WTC11 (cell line): ENCODE data around the gene PRDM15. TPM values are rescaled to one million over a fixed set of nuclear protein-coding genes. Genes with fewer than 3 reads are reported as not detected.

Experiments
- ATAC-seq: fragments of 200-7000 bp; cut with Tn5 transposase; 2 replicates; pipeline ENCODE4 v1.10.0; 2021; ENCODE audit warnings: mild to moderate bottlenecking, moderate library complexity
- CTCF ChIA-PET: fragments of 300-600 bp; sonication (Branson Sonifier 250); formaldehyde crosslinking; loops from one replicate; lab custom pipeline; 2021; ENCODE audit warnings: antibody characterized with exemption; lab: Charles Lee
- POLR2A ChIA-PET: fragments of 350-600 bp; sonication (Branson Sonifier 250); formaldehyde crosslinking; loops from one replicate; lab custom pipeline; 2021; ENCODE audit warnings: antibody characterized with exemption; lab: Charles Lee
- DNase-seq: peaks from one replicate; pipeline ENCODE4 v3.0.0; 2021; ENCODE audit warnings: low spot score
- H3K27ac Mint-ChIP-seq: 2 replicates; pipeline ENCODE4 v1.8.0; 2021; ENCODE audit warnings: mixed read lengths
- H3K27me3 Mint-ChIP-seq: 2 replicates; pipeline ENCODE4 v1.8.0; 2021; ENCODE audit warnings: low read depth, mild to moderate bottlenecking, moderate library complexity, mixed read lengths
- H3K36me3 Mint-ChIP-seq: 2 replicates; pipeline ENCODE4 v1.8.0; 2021; ENCODE audit warnings: mixed read lengths
- H3K4me1 Mint-ChIP-seq: 2 replicates; pipeline ENCODE4 v1.8.0; 2022; ENCODE audit warnings: mixed read lengths
- H3K4me3 Mint-ChIP-seq: 2 replicates; pipeline ENCODE4 v1.8.0; 2021; ENCODE audit warnings: mild to moderate bottlenecking, moderate library complexity, mixed read lengths
- H3K9me3 Mint-ChIP-seq: 2 replicates; pipeline ENCODE4 v1.8.0; 2021; ENCODE audit warnings: mixed read lengths
- AR ChIP-seq: fragments of 250-450 bp; sonication (Bioruptor Pico); IDR thresholded peaks from 2 replicates; pipeline ENCODE4 v1.9.0; 2021; ENCODE audit warnings: mild to moderate bottlenecking
- CREM ChIP-seq: sonication (generic); formaldehyde crosslinking; IDR thresholded peaks from 2 replicates; pipeline ENCODE4 v1.8.1; 2022; ENCODE audit warnings: mild to moderate bottlenecking, missing genetic modification reagents, moderate library complexity
- FOXK1 ChIP-seq: sonication (generic); formaldehyde crosslinking; IDR thresholded peaks from 2 replicates; pipeline ENCODE4 v1.8.0; 2022; ENCODE audit warnings: mild to moderate bottlenecking, moderate library complexity, missing genetic modification reagents
- FOXP1 ChIP-seq: sonication (generic); formaldehyde crosslinking; IDR thresholded peaks from 2 replicates; pipeline ENCODE4 v1.8.0; 2022; ENCODE audit warnings: missing genetic modification reagents, mild to moderate bottlenecking, moderate library complexity, borderline replicate concordance
- GABPB1 ChIP-seq: sonication (generic); formaldehyde crosslinking; IDR thresholded peaks from 2 replicates; pipeline ENCODE4 v1.8.1; 2023; ENCODE audit warnings: mild to moderate bottlenecking, missing genetic modification reagents
- HMGA2 ChIP-seq: fragments of 250-450 bp; sonication (Bioruptor Pico); IDR thresholded peaks from 2 replicates; pipeline ENCODE4 v1.4.0; 2021; ENCODE audit warnings: mild to moderate bottlenecking, moderate library complexity
- NFYB ChIP-seq: sonication (generic); formaldehyde crosslinking; conservative IDR thresholded peaks from 2 replicates; pipeline ENCODE4 v1.8.0; 2022; ENCODE audit warnings: low read depth, missing genetic modification reagents
- OVOL2 ChIP-seq: fragments of 250-450 bp; sonication (Bioruptor Pico); IDR thresholded peaks from 2 replicates; pipeline ENCODE4 v1.9.0; 2021; ENCODE audit warnings: mild to moderate bottlenecking, borderline replicate concordance
- PREB ChIP-seq: sonication (generic); formaldehyde crosslinking; IDR thresholded peaks from 2 replicates; pipeline ENCODE4 v1.8.1; 2022; ENCODE audit warnings: mild to moderate bottlenecking, missing genetic modification reagents, moderate library complexity, borderline replicate concordance
- SMAD3 ChIP-seq: sonication (generic); formaldehyde crosslinking; IDR thresholded peaks from 2 replicates; pipeline ENCODE4 v1.8.0; 2022; ENCODE audit warnings: missing genetic modification reagents, mild to moderate bottlenecking, borderline replicate concordance
- SP1 ChIP-seq: sonication (generic); formaldehyde crosslinking; conservative IDR thresholded peaks from 2 replicates; pipeline ENCODE4 v1.8.1; 2022; ENCODE audit warnings: missing genetic modification reagents
- TEAD1 ChIP-seq: sonication (generic); formaldehyde crosslinking; IDR thresholded peaks from 2 replicates; pipeline ENCODE4 v1.8.0; 2022; ENCODE audit warnings: mild to moderate bottlenecking, missing genetic modification reagents
- ZBTB21 ChIP-seq: sonication (generic); formaldehyde crosslinking; IDR thresholded peaks from 2 replicates; pipeline ENCODE4 v1.8.1; 2023; ENCODE audit warnings: mild to moderate bottlenecking, missing genetic modification reagents, borderline replicate concordance
- ZNF138 ChIP-seq: sonication (generic); formaldehyde crosslinking; conservative IDR thresholded peaks from 2 replicates; pipeline ENCODE4 v1.8.1; 2022; ENCODE audit warnings: mild to moderate bottlenecking, moderate library complexity, missing genetic modification reagents
- ZNF317 ChIP-seq: sonication (generic); formaldehyde crosslinking; IDR thresholded peaks from 2 replicates; pipeline ENCODE4 v1.8.1; 2023; ENCODE audit warnings: low read depth, mild to moderate bottlenecking, moderate library complexity, missing genetic modification reagents, borderline replicate concordance
- ZNF425 ChIP-seq: fragments of 250-450 bp; sonication (Bioruptor Pico); conservative IDR thresholded peaks from 2 replicates; pipeline ENCODE4 v1.9.0; 2021; ENCODE audit warnings: mild to moderate bottlenecking
- total RNA-seq: library from RNA; stranded (reverse); gene quantifications from 3 replicates; pipeline ENCODE4 v1.2.3, GENCODE V29; 2021
- TF ChIP-seq, protein P1 (sequence below): sonication (generic); formaldehyde crosslinking; IDR thresholded peaks from 2 replicates; pipeline ENCODE4 v1.8.0; 2022; ENCODE audit warnings: mild to moderate bottlenecking, missing genetic modification reagents
- TF ChIP-seq, protein P2 (sequence below): sonication (generic); formaldehyde crosslinking; IDR thresholded peaks from 2 replicates; pipeline ENCODE4 v1.8.0; 2023; ENCODE audit warnings: missing genetic modification reagents, mild to moderate bottlenecking, borderline replicate concordance

Gene PRDM15
- total RNA-seq, 1 experiment from 2014 or later, result 12.9 TPM

DNA sequence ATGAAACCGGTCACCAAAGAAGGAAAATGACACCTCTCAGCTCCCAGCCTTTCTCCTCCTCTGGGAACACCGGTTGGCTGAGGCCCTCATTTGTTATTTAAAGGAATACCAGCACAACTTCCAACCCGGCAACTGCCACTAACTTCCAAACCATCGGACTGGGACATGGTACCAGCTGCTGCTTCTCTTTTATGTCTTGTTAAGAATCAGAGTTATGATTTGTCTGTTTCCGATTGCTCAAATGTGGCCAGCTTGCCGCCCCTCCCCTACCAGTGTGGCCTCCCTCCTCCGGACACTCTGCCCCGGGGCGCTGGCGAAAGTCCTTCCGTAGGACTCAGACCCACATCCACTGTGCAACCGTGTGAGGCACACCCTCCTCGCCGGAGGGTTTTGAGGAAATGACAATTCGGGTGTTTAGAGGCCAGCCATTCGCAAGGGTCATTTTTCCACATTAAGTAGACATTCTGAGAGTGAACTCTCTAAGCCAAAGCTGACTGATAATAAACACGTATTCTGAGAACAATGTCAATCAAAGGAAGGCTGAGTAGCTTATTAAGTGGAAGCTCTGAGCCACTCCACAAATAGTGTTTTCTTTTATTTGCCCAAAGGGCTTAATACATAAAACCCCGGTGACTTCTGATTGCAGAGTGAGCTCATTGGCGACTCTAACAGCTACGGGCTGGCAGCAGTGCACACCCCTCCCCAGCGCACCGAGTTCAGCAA is 117.8 kb downstream of the PRDM15 start:
- Mint-ChIP-seq H3K9me3 (no peaks in the 10 kb centered on the region), H3K27me3 (peaks cover 55% of the 10 kb centered on the region), H3K27ac (peak overlapping the region; percentile 92), H3K4me1 (peaks cover 81% of the 10 kb centered on the region), H3K36me3 (peaks cover 11% of the 10 kb centered on the region), H3K4me3 (peak overlapping the region; percentile 82)
- ChIA-PET CTCF (interaction anchor here (0.7 to 14.5 kb wide), 8 partner anchors 9 to 497 kb away, joined by 3 to 207 read pairs (median 22); no protein-coding TSS in a partner anchor), POLR2A (interaction anchor here (0.8 to 2.4 kb wide), 4 partner anchors 9 to 17 kb away, joined by 3 to 8 read pairs (median 5); no protein-coding TSS in a partner anchor)
- ATAC-seq, result peak; percentile 3; the same call in 1 of the 2 replicates
- DNase-seq, result no peak
- TF ChIP-seq, protein P1, sequence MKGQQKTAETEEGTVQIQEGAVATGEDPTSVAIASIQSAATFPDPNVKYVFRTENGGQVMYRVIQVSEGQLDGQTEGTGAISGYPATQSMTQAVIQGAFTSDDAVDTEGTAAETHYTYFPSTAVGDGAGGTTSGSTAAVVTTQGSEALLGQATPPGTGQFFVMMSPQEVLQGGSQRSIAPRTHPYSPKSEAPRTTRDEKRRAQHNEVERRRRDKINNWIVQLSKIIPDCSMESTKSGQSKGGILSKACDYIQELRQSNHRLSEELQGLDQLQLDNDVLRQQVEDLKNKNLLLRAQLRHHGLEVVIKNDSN (CRISPR knock-in tag), result no peak
- TF ChIP-seq TEAD1 (CRISPR knock-in tag) (0 out of 2 replicates have a peak, but pooled peaks have one; percentile 34), NFYB (CRISPR knock-in tag) (no peak), SMAD3 (CRISPR knock-in tag) (no peak)

GRCh38 chr21:41760411-41760810 is 118.7 kb downstream of the PRDM15 start:
- peaks cover 20% of the 10 kb centered on the region for H3K36me3 Mint-ChIP-seq
- peaks cover 83% of the 10 kb centered on the region for H3K4me1 Mint-ChIP-seq
- peak overlapping the region; percentile 82 for H3K4me3 Mint-ChIP-seq
- DNase-seq (no peak), ATAC-seq (no peak)
- ChIA-PET CTCF (interaction anchor here (1.9 to 14.5 kb wide), 6 partner anchors 8 to 149 kb away, joined by 5 to 207 read pairs (median 27); no protein-coding TSS in a partner anchor), POLR2A (interaction anchor here (1.2 to 2.4 kb wide), 3 partner anchors 8 to 11 kb away, joined by 4 to 8 read pairs (median 6); no protein-coding TSS in a partner anchor)
- TF ChIP-seq CREM (CRISPR knock-in tag) (no peak), ZNF425 (CRISPR knock-in tag) (no peak), HMGA2 (CRISPR knock-in tag) (no peak), ZBTB21 (CRISPR knock-in tag) (no peak), ZNF138 (CRISPR knock-in tag) (no peak), OVOL2 (CRISPR knock-in tag) (no peak), FOXK1 (CRISPR knock-in tag) (no peak), PREB (CRISPR knock-in tag) (no peak), GABPB1 (CRISPR knock-in tag) (no peak), AR (no peak), SP1 (CRISPR knock-in tag) (no peak), FOXP1 (CRISPR knock-in tag) (no peak), ZNF317 (CRISPR knock-in tag) (no peak)
- TF ChIP-seq, protein P2, sequence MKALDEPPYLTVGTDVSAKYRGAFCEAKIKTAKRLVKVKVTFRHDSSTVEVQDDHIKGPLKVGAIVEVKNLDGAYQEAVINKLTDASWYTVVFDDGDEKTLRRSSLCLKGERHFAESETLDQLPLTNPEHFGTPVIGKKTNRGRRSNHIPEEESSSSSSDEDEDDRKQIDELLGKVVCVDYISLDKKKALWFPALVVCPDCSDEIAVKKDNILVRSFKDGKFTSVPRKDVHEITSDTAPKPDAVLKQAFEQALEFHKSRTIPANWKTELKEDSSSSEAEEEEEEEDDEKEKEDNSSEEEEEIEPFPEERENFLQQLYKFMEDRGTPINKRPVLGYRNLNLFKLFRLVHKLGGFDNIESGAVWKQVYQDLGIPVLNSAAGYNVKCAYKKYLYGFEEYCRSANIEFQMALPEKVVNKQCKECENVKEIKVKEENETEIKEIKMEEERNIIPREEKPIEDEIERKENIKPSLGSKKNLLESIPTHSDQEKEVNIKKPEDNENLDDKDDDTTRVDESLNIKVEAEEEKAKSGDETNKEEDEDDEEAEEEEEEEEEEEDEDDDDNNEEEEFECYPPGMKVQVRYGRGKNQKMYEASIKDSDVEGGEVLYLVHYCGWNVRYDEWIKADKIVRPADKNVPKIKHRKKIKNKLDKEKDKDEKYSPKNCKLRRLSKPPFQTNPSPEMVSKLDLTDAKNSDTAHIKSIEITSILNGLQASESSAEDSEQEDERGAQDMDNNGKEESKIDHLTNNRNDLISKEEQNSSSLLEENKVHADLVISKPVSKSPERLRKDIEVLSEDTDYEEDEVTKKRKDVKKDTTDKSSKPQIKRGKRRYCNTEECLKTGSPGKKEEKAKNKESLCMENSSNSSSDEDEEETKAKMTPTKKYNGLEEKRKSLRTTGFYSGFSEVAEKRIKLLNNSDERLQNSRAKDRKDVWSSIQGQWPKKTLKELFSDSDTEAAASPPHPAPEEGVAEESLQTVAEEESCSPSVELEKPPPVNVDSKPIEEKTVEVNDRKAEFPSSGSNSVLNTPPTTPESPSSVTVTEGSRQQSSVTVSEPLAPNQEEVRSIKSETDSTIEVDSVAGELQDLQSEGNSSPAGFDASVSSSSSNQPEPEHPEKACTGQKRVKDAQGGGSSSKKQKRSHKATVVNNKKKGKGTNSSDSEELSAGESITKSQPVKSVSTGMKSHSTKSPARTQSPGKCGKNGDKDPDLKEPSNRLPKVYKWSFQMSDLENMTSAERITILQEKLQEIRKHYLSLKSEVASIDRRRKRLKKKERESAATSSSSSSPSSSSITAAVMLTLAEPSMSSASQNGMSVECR (CRISPR knock-in tag), result no peak
- H3K27me3 Mint-ChIP-seq, result peaks cover 49% of the 10 kb centered on the region
- 0 out of 2 replicates have a peak overlapping the region, but pooled peaks have one; percentile 35 for H3K27ac Mint-ChIP-seq
- H3K9me3 Mint-ChIP-seq, result no peaks in the 10 kb centered on the region
